WERI-Rb-1 (cell line): ENCODE results near the gene CDH23.

Experiments used
- DNase-seq: peaks from one replicate; pipeline ENCODE4 v3.0.0-alpha.2; 2020
- H3K27ac ChIP-seq: fragments of 250-450 bp; sonication (Bioruptor Pico); 2 replicates; pipeline ENCODE4 v1.5.1; 2020; ENCODE audit warnings: mild to moderate bottlenecking, moderate library complexity
- H3K27me3 ChIP-seq: fragments of 250-450 bp; sonication (Bioruptor Pico); 2 replicates; pipeline ENCODE4 v1.5.1; 2021; ENCODE audit warnings: mild to moderate bottlenecking, low read depth, moderate library complexity; ENCODE audit not compliant: insufficient read depth, severe bottlenecking
- H3K36me3 ChIP-seq: fragments of 250-450 bp; sonication (Bioruptor Pico); 2 replicates; pipeline ENCODE4 v1.5.1; 2020; ENCODE audit warnings: mild to moderate bottlenecking, moderate library complexity
- H3K4me3 ChIP-seq: 2 replicates; pipeline ENCODE4 v1.5.1; 2011; ENCODE audit warnings: low read depth, mild to moderate bottlenecking, control low read depth, low read length
- H3K9me3 ChIP-seq: fragments of 250-450 bp; sonication (Bioruptor Pico); 2 replicates; pipeline ENCODE4 v1.5.1; 2021; ENCODE audit warnings: mild to moderate bottlenecking, moderate library complexity; ENCODE audit not compliant: severe bottlenecking
- CTCF ChIP-seq: IDR thresholded peaks from 2 replicates; pipeline ENCODE4 v1.5.1; 2011; ENCODE audit warnings: low read depth, mild to moderate bottlenecking, control low read depth, inconsistent platforms, low read length

Gene CDH23

GRCh38 chr10:71582506-71583475 is 186.1 kb downstream of the CDH23 start:
- no peak for TF ChIP-seq CTCF
- no peak for DNase-seq
- no peaks in the 10 kb centered on the region for H3K27me3 ChIP-seq

GRCh38 chr10:71584461-71584860 is 187.7 kb downstream of the CDH23 start:
- Histone ChIP-seq H3K27me3 (no peaks in the 10 kb centered on the region), H3K9me3 (no peaks in the 10 kb centered on the region), H3K4me3 (no peak overlapping the region), H3K36me3 (peaks cover 91% of the 10 kb centered on the region), H3K27ac (no peak overlapping the region; the same call in 1 of the 2 replicates)
- DNase-seq: no peak
- TF ChIP-seq CTCF: no peak

More at GRCh38 chr10:71582506-71583475, 186.1 kb downstream of the CDH23 start:
- Histone ChIP-seq H3K4me3 (no peak overlapping the region), H3K27ac (peak overlapping the region; percentile 14), H3K36me3 (peaks cover 91% of the 10 kb centered on the region), H3K9me3 (no peaks in the 10 kb centered on the region)

- Histone ChIP-seq H3K4me3 (no peak overlapping the region), H3K9me3 (no peaks in the 10 kb centered on the region), H3K27ac (peak overlapping the region; percentile 8; the same call in 1 of the 2 replicates), H3K36me3 (peaks cover 91% of the 10 kb centered on the region), H3K27me3 (no peaks in the 10 kb centered on the region)
- no peak for TF ChIP-seq CTCF
- no peak for DNase-seq
Measured at GRCh38 chr10:71584902-71585563, 188.3 kb downstream of the CDH23 start.

- Histone ChIP-seq H3K27ac (no peak overlapping the region), H3K9me3 (no peaks in the 10 kb centered on the region), H3K36me3 (peaks cover 90% of the 10 kb centered on the region), H3K27me3 (no peaks in the 10 kb centered on the region), H3K4me3 (no peak overlapping the region)
- no peak for TF ChIP-seq CTCF
- DNase-seq: no peak
Measured at GRCh38 chr10:71585564-71586290, 189.0 kb downstream of the CDH23 start.

GRCh38 chr10:71587941-71588573 is 191.3 kb downstream of the CDH23 start:
- H3K9me3 ChIP-seq: no peaks in the 10 kb centered on the region
- peak overlapping the region; percentile 59 for H3K27ac ChIP-seq
- H3K36me3 ChIP-seq: peaks cover 90% of the 10 kb centered on the region
- no peaks in the 10 kb centered on the region for H3K27me3 ChIP-seq
- no peak for TF ChIP-seq CTCF
- H3K4me3 ChIP-seq: no peak overlapping the region
- peak; percentile 61 for DNase-seq
